K562 (cell line): ENCODE data around the gene N4BP2. TPM values are rescaled to one million over a fixed set of nuclear protein-coding genes. Genes with fewer than 3 reads are reported as not detected.
"Not testable (repeated sequence)": the region's sequence is repeated elsewhere in the genome, so short reads cannot be mapped to it uniquely, and the experiment has no call there.

Experiments used
- ATAC-seq: fragments of 200-7000 bp; cut with Tn5 transposase; 3 replicates; pipeline ENCODE4 v1.9.1; 2020; ENCODE audit warnings: moderate library complexity
- BruUV-seq: library from RNA; stranded (reverse); fragments of 400-500 nt; replicated peaks from 2 replicates; lab custom pipeline; 2021; lab: Mats Ljungman, UMichigan
- CTCF ChIA-PET: fragments of 300-600 bp; formaldehyde crosslinking; extraction: SDS; loops from one replicate; lab custom pipeline; 2021; ENCODE audit warnings: low intra/inter-chr PET ratio; lab: Yijun Ruan, JAX
- POLR2A ChIA-PET: fragments of 300-600, 350-650 bp; sonication (Branson Sonifier 250); formaldehyde crosslinking; extraction: SDS; loops from one replicate; lab custom pipeline; 2021; ENCODE audit warnings: antibody characterized with exemption, inconsistent platforms; lab: Yijun Ruan, JAX
- DNase-seq, 4 experiments: peaks; one replicate each; pipeline versions ENCODE4 v3.0.0 to v3.0.0-alpha.2; 2011 to 2018; ENCODE audit warnings: low spot score in 3 of 4, mixed read lengths in 3 of 4; ENCODE audit errors: extremely low read depth in 1 of 4
- FAIRE-seq: peaks from 2 replicates; lab custom pipeline; 2011; peaks lifted over from hg19 to GRCh38; lab: Jason Lieb, UNC
- H2AFZ ChIP-seq: 2 replicates; pipeline ENCODE4 v1.6.0; 2011; ENCODE audit warnings: low read depth, low read length, control low read depth, inconsistent platforms
- H3K27ac ChIP-seq: fragments of 200-600 bp; 3 replicates; pipeline ENCODE4 v1.8.0; 2011; ENCODE audit warnings: low read depth, mild to moderate bottlenecking, control low read depth, inconsistent platforms, low read length, moderate library complexity, mixed read lengths; ENCODE audit errors: extremely low read depth
- H3K27me3 ChIP-seq, 2 experiments: fragments of 300-600 bp in 1 of 2; 2 replicates in 1 of 2; 3 replicates in 1 of 2; pipeline versions ENCODE4 v1.6.0 to v1.8.0; 2011; ENCODE audit warnings: inconsistent platforms in 2 of 2, low read length in 2 of 2, mild to moderate bottlenecking in 1 of 2, mixed read lengths in 1 of 2, moderate library complexity in 1 of 2; ENCODE audit not compliant: control insufficient read depth in 2 of 2, insufficient read depth in 2 of 2
- H3K36me3 ChIP-seq: fragments of 300-600 bp; 3 replicates; pipeline ENCODE4 v1.8.0; 2011; ENCODE audit warnings: mild to moderate bottlenecking, low read length, inconsistent platforms; ENCODE audit not compliant: control insufficient read depth, insufficient read depth
- H3K4me1 ChIP-seq, 2 experiments: fragments of 200-600 bp in 1 of 2; replicated peaks in 1 of 2; 2 replicates in 1 of 2; 3 replicates in 1 of 2; pipeline versions ENCODE4 v1.5.1 to v1.8.0; 2011; ENCODE audit warnings: inconsistent platforms in 2 of 2, low read length in 2 of 2, mild to moderate bottlenecking in 1 of 2, mixed read lengths in 1 of 2, moderate library complexity in 1 of 2; ENCODE audit not compliant: control insufficient read depth in 2 of 2, insufficient read depth in 2 of 2
- H3K4me2 ChIP-seq: 2 replicates; pipeline ENCODE4 v1.6.1; 2011; ENCODE audit warnings: low read length, control low read depth, inconsistent platforms, mixed read lengths; ENCODE audit not compliant: insufficient read depth
- H3K4me3 ChIP-seq: fragments of 200-600 bp; sonication (generic), shearing (Covaris generic); 2 replicates; pipeline ENCODE4 v1.5.1; 2016; ENCODE audit warnings: control low read depth, inconsistent platforms
- H3K79me2 ChIP-seq: fragments of 200-600 bp; 3 replicates; pipeline ENCODE4 v1.8.0; 2011; ENCODE audit warnings: low read length, inconsistent platforms; ENCODE audit not compliant: control insufficient read depth, insufficient read depth
- H3K9ac ChIP-seq, 2 experiments: 2 replicates each; pipeline versions ENCODE4 v1.6.0 to v1.6.1; 2011; ENCODE audit warnings: low read depth in 2 of 2, low read length in 2 of 2, control low read depth in 1 of 2, inconsistent platforms in 1 of 2, mild to moderate bottlenecking in 1 of 2, mixed read lengths in 1 of 2; ENCODE audit not compliant: insufficient read depth in 1 of 2
- H3K9me1 ChIP-seq: one replicate; pipeline ENCODE4 v1.6.0; 2011; ENCODE audit warnings: inconsistent platforms, mild to moderate bottlenecking, low read length, moderate library complexity; ENCODE audit not compliant: control insufficient read depth, insufficient read depth
- H3K9me3 ChIP-seq: replicated peaks from 2 replicates; pipeline ENCODE4 v1.5.1; 2011; ENCODE audit warnings: low read depth, low read length, inconsistent platforms; ENCODE audit not compliant: control insufficient read depth, insufficient read depth
- H4K20me1 ChIP-seq: replicated peaks from 2 replicates; pipeline ENCODE4 v1.6.1; 2011; ENCODE audit warnings: low read length, inconsistent platforms, mixed read lengths; ENCODE audit not compliant: control insufficient read depth, insufficient read depth
- BRD9 ChIP-seq: fragments of 450-650 bp; IDR thresholded peaks from 2 replicates; pipeline ENCODE4 v1.6.1; 2018; ENCODE audit warnings: low read depth; ENCODE audit not compliant: partially characterized antibody
- CBFA2T2 ChIP-seq: fragments of 450-650 bp; conservative IDR thresholded peaks from 2 replicates; pipeline ENCODE4 v1.6.1; 2017; ENCODE audit warnings: mild to moderate bottlenecking
- DACH1 ChIP-seq: fragments of 450-650 bp; IDR thresholded peaks from 2 replicates; pipeline ENCODE4 v1.6.1; 2018; ENCODE audit not compliant: partially characterized antibody
- DPF2 ChIP-seq: fragments of 450-650 bp; IDR thresholded peaks from 2 replicates; pipeline ENCODE4 v1.6.1; 2016
- E2F3 ChIP-seq: fragments of 250-450 bp; sonication (Bioruptor Pico); IDR thresholded peaks from 2 replicates; pipeline ENCODE4 v1.4.0; 2020; ENCODE audit warnings: mild to moderate bottlenecking
- ESRRA ChIP-seq: fragments of 450-650 bp; IDR thresholded peaks from 2 replicates; pipeline ENCODE4 v1.6.1; 2014; ENCODE audit warnings: low read depth, mild to moderate bottlenecking, moderate library complexity, borderline replicate concordance
- FOSL1 ChIP-seq: fragments of 200-800 bp; sonication (Bioruptor generic); conservative IDR thresholded peaks from 2 replicates; pipeline ENCODE4 v1.6.1; 2016; ENCODE audit warnings: missing genetic modification characterization, missing compliant biosample characterization
- JUN ChIP-seq, 2 experiments: sonication (generic) in 1 of 2; formaldehyde crosslinking in 1 of 2; IDR thresholded peaks; 2 replicates each; pipeline versions ENCODE4 v1.6.1 to v1.8.0; 2012 to 2022; ENCODE audit warnings: borderline replicate concordance in 2 of 2, mild to moderate bottlenecking in 2 of 2, improper control_type of control experiment in 1 of 2, low read depth in 1 of 2, low read length in 1 of 2, missing genetic modification reagents in 1 of 2
- JUND ChIP-seq, 2 experiments: IDR thresholded peaks; 2 replicates in 1 of 2; 3 replicates in 1 of 2; pipeline ENCODE4 v1.6.1; 2011; ENCODE audit warnings: borderline replicate concordance in 2 of 2, low read depth in 2 of 2, low read length in 2 of 2, improper control_type of control experiment in 1 of 2, missing biosample characterization in 1 of 2, missing genetic modification characterization in 1 of 2, missing genetic modification reagents in 1 of 2
- KDM1A ChIP-seq, 2 experiments: fragments of 450-650 bp; IDR thresholded peaks; 2 replicates each; pipeline ENCODE4 v1.6.1; 2016; ENCODE audit warnings: mild to moderate bottlenecking in 2 of 2
- MAFF ChIP-seq: IDR thresholded peaks from 2 replicates; pipeline ENCODE4 v1.6.1; 2012; ENCODE audit warnings: low read length, improper control_type of control experiment
- SMARCA4 ChIP-seq: fragments of 450-650 bp; IDR thresholded peaks from 2 replicates; pipeline ENCODE4 v1.6.1; 2016
- SMARCC2 ChIP-seq: fragments of 450-650 bp; IDR thresholded peaks from 2 replicates; pipeline ENCODE4 v1.6.1; 2017; ENCODE audit warnings: antibody characterized with exemption, moderate library complexity, mild to moderate bottlenecking, low read depth
- WGBS: fragments of 100-300 bp; shearing (Covaris generic); methylation state at CpG from one replicate; pipeline ENCODE4 v1.1.6; 2016; ENCODE audit warnings: low coverage, mixed read lengths; ENCODE audit not compliant: insufficient coverage; ENCODE audit errors: missing lambda C conversion rate; 5-methylcytosine and 5-hydroxymethylcytosine counted together
- in situ Hi-C: fragments of 300-500 bp; cut with MboI; formaldehyde crosslinking; loops from 4 replicates; pipeline ENCODE4 v1.15.0; 2018; ENCODE audit warnings: inconsistent platforms, mixed read lengths
- intact Hi-C: fragments of 100-400 bp; cut with micrococcal nuclease; formaldehyde crosslinking; loops from 2 replicates; pipeline ENCODE4 v1.14.2; 2022
- polyA plus RNA-seq, 8 experiments: library from polyadenylated mRNA; depleted of rRNA in 4 of 8; stranded (reverse) in 5 of 8; unstranded in 3 of 8; fragments of >200 nt; fragmentation: Nextera tagmentation in 2 of 8; fragmentation: Illumina TruSeq in 1 of 8; extraction: Ambion mirVana in 2 of 8; extraction: Trizol in 1 of 8; gene quantifications; 2 replicates each; pipeline versions ENCODE4 v1.2.1 to v1.2.3, GENCODE V29; 2011 to 2014; ENCODE audit warnings: inconsistent platforms in 1 of 8, missing spikeins in 1 of 8
- total RNA-seq, 7 experiments: library from RNA; depleted of rRNA in 6 of 7; stranded (reverse); fragments of >200 nt in 6 of 7; fragmentation: Illumina TruSeq in 2 of 7; extraction: Trizol in 2 of 7; gene quantifications; 2 replicates each; pipeline versions ENCODE4 v1.2.1 to v1.2.3, GENCODE V29; 2011 to 2021; ENCODE audit warnings: low replicate concordance in 1 of 7
- TF ChIP-seq, protein P1 (sequence below): fragments of 450-650 bp; IDR thresholded peaks from 2 replicates; pipeline ENCODE4 v1.6.1; 2016; ENCODE audit warnings: antibody characterized with exemption

Gene N4BP2
- total and polyA plus RNA-seq, 9 of the 15 experiments (the other 6 are each of a cell fraction or from before 2014, with no cell fraction given), result 2.7 to 12.6 (median 7.6) TPM

GRCh38 chr4:40136202-40136601 lies 79.6 kb downstream of the N4BP2 start:
- H3K9me3 ChIP-seq, H3K79me2 ChIP-seq, DNase-seq, CTCF ChIA-PET, BruUV-seq, FAIRE-seq, H3K4me2 ChIP-seq, in situ Hi-C loops, H3K9me1 ChIP-seq, H3K36me3 ChIP-seq, H3K4me1 ChIP-seq, H3K27ac ChIP-seq, H4K20me1 ChIP-seq, POLR2A ChIA-PET, H2AFZ ChIP-seq, intact Hi-C loops, H3K27me3 ChIP-seq, H3K4me3 ChIP-seq, H3K9ac ChIP-seq, ATAC-seq: not testable (repeated sequence)
- TF ChIP-seq, protein P1, sequence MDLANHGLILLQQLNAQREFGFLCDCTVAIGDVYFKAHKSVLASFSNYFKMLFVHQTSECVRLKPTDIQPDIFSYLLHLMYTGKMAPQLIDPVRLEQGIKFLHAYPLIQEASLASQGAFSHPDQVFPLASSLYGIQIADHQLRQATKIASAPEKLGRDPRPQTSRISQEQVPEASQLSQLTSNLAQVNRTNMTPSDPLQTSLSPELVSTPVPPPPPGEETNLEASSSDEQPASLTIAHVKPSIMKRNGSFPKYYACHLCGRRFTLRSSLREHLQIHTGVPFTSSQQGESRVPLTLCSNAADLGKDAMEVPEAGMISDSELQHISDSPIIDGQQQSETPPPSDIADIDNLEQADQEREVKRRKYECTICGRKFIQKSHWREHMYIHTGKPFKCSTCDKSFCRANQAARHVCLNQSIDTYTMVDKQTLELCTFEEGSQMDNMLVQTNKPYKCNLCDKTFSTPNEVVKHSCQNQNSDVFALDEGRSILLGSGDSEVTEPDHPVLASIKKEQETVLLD, result peak; percentile 18; the same call in 1 of the 2 replicates
- TF ChIP-seq DACH1, result peak; percentile 95
- 93% methylated on average over 9 of the region's 9 CpGs for WGBS

- in situ Hi-C loops, result no loop called here
- Histone ChIP-seq H3K79me2 (no peaks in the 10 kb centered on the region), H3K27me3 (no peaks in the 10 kb centered on the region), H3K4me2 (no peak overlapping the region), H3K27ac (no peak overlapping the region; the same call in 2 of the 3 replicates), H3K9me1 (no peaks in the 10 kb centered on the region), H3K4me1 (peaks cover 0 to 5% of the 10 kb centered on the region in 2 experiments; a peak in 2 of 5 replicates), H3K9me3 (no peaks in the 10 kb centered on the region), H2AFZ (no peak overlapping the region), H4K20me1 (no peaks in the 10 kb centered on the region), H3K9ac (no peak overlapping the region), H3K4me3 (no peak overlapping the region), H3K36me3 (peaks cover 17% of the 10 kb centered on the region; the same call in 2 of the 3 replicates)
- ATAC-seq (peak; percentile 59), FAIRE-seq (no peak), DNase-seq (peak in 2 of 4 experiments; percentile 33 to 41)
- no TSS peak for BruUV-seq
- ChIA-PET CTCF (no interaction called here), POLR2A (no interaction called here)
- intact Hi-C loops, result no loop called here
- TF ChIP-seq BRD9 (no peak), SMARCA4 (0 out of 2 replicates have a peak, but pooled peaks have one; percentile 24), CBFA2T2 (peak; percentile 44), E2F3 (CRISPR knock-in tag) (no peak), MAFF (no peak), ESRRA (no peak), FOSL1 (tag) (peak; percentile 60), JUND (IDR thresholded peaks at IDR 0.05; ENCODE audit: borderline replicate concordance, low read depth, low read length) (peak; percentile 74; the same call in 1 of the 2 replicates), JUND (tag; IDR thresholded peaks at IDR 0.05; ENCODE audit: borderline replicate concordance, low read depth, low read length) (peak; percentile 30; the same call in 1 of the 3 replicates), DPF2 (peak; percentile 56; the same call in 1 of the 2 replicates), JUN (IDR thresholded peaks at IDR 0.05; ENCODE audit: borderline replicate concordance, low read depth, low read length) (0 out of 2 replicates have a peak, but pooled peaks have one; percentile 12), JUN (CRISPR knock-in tag; IDR thresholded peaks at IDR 0.05; ENCODE audit: borderline replicate concordance) (no peak), KDM1A (IDR thresholded peaks at IDR 0.05) (0 out of 4 replicates have a peak, but pooled peaks have one; percentile 10 to 15), SMARCC2 (no peak)
These were observed 83.5 kb downstream of the N4BP2 start for GRCh38 chr4:40140196-40140595.
